Activated effector memory CD4-positive, alpha-beta T cell treated with anti-CD3 and anti-CD28 coated beads, Interleukin-2, amount 50 U/mL, for 16 hours (primary cell): Measurements from ENCODE around the gene MFNG.
"Not testable (repeated sequence)": the region's sequence is repeated elsewhere in the genome, so short reads cannot be mapped to it uniquely, and the experiment has no call there.

Source experiments
- DNase-seq: peaks from one replicate; pipeline ENCODE4 v3.0.0-alpha.2; 2020

Gene MFNG

DNA sequence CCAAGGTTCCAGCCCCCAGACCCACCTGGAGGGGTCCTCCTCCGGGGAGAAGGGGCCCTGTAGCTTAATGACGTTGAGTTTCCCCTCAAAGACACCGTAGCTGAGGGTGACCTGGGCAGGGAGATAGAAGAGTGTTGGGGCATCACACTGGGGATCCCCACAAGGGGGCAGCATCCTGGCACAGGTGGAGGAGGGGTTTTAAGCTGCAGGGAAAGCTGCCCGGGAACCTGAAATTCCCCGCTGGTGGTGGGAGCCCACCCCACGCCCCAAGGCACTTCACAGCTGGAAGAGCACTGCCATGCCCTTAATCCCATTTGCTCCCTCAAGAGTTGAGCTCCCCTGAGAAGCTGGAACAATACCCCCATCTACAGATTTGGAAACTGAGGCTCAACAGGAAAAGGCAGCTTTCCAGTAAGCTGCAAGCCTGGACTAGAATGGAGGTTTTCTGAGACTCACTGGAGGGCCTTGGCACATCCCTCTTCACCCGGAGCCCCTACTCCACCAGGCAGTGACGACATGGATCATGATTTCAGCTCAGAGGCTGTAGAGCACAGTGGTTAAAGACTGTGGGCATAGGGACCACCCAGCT lies 13.7 kb downstream of the MFNG start:
- peak; percentile 81 for DNase-seq

DNA sequence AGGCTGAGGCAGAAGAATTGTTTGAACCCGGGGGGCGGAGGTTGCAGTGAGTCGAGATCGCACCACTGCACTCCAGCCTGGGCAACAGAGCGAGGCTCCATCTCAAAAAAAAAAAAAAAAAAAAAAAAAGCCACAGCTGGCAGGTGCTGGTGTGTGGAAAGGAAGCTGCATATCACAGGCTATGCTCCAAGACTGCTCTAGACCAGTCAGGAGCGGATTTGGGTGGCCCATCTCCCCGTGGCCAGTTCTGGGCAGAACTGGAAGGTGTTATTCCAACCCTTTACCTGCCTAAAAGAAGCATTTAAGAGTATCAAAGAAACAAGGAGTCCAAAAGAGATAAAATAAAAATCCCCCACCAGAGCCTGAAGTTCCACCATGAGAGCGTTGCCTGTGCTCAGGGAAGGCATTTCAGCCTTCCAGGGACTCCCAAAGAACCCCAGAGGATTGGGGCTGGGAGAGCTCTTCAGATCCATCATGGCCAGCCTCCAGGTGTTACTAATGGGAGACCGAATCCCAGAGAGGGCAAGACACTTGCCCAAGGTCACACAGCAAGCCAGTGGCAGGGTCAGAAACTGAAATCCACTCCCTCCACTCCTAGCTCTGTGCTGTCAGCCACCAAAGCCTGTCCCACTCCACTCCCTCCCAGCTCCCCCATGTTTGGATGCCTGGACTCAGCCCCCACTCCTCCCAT lies 14.3 kb downstream of the MFNG start:
- no peak for DNase-seq

DNA sequence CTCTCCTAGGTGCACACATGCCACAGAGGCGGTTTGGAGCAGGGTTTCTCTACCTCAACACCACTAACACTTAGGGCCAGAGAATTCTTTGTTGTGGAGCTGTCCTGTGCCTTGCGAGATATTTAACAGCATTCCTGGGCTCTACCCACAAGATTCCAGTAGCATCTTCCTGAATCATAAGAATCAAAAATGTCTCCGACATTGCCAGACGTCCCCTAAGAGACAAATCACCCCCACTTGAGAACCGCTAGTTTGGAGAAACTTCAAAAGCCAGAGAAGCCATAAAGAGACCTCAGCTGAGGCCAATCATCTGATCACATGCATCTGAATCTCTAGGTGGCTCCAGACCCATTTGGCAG lies 16.1 kb downstream of the MFNG start:
- DNase-seq, result no peak

DNA sequence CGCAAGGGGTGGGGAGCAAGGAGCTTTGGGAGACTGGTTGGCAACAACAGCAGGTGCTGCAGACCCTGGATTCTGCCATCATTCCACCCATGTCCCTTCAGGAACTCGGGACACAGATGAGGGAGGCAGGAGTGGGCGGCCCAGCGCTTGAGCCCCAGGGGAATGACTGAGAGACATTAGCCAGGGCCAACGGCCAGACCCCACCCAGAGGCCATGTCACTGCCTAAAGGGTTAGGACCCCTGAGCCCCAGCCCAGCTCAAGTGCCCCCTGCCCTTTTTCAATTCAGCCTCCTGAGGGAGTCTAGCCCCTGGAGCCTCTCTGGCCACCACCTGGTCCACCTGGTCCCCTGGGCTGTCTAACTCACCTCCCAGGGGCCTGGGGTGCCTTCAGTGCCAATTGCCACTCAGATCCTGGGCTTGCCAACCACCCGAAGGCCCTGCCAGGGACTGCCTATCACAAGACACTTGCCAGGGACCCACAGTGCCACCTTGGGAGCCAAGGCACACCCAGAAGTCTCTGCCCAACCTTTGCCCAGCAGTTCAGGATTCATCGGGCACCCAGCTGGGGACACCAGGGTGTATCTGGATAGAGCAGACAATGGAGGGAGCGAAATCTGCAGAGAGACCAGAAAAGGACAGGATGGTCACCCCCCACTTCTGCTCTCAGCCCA lies 16.6 kb downstream of the MFNG start:
- no peak for DNase-seq

DNA sequence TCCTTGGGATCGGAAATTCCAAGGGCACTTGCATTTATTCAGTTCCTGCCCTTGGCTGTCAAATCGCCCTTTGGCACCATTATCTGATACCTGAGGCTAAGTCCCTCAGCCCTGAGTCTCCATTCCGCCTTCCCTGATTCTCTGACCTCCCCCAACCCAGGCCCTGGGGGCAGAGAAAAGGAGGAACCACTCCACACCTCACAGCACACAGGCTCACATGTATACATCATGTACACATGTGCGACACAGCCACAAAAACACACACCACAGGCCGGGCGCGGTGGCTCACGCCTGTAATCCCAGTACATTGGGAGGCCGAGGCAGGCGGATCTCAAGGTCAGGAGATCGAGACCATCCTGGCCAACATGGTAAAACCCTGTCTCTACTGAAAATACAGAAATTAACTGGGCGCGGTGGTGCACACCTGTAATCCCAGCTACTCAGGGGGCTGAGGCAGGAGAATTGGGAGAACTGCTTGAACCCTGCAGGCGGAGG lies 17.9 kb downstream of the MFNG start:
- not testable (repeated sequence) for DNase-seq

DNA sequence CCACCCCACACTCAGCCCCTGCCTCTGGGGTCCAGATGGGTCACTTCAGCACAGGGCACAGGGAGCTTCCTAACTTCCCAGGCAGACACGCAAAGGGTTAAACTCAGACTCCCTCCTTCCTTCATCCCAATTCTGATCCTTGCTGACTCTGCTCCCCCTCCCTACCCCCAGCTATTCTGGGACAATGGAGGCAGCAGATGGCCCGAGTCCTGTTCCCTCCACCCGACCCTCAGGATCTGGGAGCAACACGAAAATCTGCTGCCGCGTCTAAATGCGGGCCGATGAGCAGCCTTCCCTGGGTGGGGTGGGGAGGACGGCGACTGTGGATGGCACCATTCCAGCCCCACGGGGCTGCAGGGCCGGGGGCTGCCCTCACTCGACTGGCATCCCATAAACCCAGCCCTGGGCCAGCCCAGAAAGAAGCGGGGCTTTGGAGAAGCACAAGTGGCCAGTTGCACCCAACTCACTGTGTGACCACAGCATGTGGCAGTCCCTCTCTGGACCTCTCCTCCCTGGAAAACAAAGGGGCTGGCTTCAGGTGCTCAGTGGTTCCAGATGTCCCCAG lies 18.7 kb downstream of the MFNG start:
- no peak for DNase-seq

DNA sequence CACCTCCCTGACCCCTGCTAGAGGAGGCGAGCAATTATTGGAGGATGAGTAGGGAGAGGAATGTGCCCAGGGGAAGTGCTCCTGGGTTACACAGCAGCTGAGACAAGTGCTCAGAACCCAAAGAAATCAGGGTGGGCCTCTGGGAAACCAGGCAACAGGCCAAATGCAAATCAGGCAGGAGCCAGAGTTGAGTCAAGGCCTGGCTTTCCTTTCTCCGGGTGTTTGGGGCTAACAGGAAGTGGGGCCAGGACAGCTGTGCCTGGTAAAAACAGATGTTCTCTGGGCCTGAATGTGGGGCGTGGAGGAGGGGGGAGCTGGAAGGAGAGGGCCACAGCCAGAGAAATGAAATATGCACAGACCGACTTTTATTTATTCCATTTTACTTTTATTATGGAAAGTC lies 22.0 kb downstream of the MFNG start:
- DNase-seq, result no peak

DNA sequence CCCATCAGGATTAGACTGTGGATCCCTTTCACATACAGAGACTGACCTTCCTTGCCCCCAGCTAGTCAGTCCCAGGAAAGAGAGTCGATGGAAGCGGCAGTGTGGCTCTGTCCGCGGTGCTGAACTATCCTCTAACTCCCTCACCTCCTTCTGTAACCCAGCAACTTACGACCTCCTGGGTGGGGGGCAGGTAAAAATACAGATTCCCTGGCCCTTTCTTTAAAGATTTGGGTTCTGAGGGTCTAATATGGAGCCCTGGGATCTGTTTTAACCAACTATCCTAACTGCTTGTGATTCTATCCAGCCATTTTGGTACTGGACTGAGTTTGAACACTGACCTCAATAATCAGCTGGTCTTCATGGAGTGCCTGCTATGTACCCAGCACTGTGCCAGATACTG lies 23.2 kb downstream of the MFNG start:
- DNase-seq, result no peak

DNA sequence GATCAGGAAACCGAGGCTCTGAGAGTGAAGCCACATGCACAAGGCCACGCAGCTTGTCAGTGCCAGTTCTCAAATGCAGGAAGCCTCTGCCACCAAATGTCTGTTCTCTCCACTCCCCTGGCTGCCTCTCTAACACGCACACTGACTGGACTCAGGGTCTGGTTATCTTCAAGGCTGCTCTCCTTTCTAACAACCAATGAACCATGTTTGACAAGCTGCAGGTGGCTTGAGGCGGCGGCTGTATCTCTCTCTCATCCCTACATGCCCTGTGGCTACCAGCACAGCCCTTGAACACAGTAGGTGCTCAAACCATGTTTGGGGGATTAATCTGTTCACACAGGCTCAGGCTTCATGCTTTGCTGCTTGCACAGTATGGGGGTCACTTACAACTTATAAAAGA lies 23.7 kb downstream of the MFNG start:
- no peak for DNase-seq

DNA sequence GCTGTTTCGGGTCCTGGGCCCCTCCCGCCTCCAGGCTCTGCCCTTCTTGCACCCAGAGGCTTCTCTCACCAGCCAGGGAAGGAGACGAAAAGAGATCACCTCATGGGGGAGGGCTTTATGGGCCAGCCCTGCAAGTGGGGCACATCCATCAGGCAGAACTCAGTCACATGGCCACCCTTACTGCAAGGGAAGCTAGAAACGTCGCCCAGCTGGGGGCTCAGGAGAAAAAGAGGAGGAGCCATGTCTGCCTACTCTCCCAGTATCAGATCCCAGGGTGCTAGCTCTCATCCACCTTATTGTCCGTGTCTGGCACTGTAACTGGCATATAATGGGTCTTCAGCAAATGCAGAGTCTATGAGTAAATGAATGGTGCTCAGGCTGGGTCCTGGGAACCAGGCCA lies 24.2 kb downstream of the MFNG start:
- no peak for DNase-seq

DNA sequence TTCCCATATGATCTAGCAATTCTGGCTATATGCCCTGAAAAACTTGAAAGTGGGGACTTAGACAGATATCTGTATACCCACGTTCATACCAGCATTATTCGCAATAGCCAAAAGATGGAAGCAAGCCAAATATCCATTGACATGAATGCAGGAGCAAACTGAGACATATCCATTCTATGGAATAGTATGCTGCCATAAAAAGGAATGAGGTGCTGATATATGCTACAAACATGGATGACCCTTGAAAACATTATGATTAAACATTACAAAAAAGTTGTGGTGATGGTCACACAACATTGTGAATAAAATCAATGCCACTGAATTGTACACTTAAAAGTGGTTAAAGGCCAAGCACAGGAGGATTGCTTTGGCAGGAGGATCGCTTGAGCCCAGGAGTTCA lies 25.5 kb downstream of the MFNG start:
- DNase-seq, result no peak

DNA sequence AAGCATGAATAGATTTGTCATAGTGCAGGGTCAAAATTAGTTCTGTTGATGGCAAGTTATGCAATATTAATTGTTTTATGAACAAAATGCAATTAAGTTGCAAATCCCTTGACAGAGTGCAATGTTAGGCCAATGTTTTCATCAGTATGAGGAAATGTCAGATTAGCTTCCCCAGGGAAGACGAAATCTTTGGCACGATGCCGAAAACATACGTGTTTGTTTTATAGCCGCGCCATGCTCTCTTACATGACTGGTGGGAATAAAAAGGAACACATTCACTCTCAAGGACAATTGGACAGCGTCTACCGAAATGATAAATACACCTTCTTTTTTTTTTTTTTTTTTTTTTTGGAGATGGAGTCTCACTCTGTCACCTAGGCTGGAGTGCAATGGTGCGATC lies 27.0 kb downstream of the MFNG start:
- DNase-seq, result no peak

DNA sequence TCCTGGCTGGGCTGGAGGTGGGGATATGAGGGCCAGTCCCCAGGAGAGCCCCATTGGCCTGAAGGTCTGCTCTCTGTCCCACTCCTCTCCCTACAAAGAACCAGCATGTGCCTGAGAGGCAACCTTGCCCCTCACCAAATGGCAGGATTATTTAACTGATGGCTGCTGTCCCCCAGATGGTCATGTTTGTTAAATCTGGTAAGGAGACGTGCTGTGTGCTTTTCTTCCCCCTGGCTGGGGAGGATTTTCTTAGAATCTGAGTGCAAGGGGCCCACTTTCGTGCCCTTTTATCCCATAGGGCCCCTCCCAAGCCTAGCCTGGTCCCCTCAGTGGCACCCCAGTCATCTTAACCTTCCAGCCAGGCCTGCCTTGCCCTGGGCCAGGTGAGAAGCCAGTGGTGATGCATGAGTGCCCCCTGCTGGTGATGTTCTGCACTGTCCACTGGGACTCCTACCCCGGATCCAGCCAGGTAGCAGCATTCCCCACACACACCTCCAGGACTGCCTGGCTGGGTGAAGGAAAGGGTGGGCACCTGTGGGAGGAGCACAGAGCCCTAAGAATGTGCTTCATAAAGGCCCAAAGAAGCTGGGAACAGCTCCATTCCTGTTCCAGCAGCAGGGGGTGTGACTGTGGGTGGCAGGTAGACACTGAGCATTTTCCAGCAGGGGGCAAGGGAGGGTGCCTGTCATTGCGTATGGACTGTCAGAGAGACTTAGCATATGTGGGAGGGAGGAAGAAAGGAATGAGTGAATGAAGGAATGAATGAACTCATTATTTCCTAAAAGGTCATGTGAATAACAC lies 28.9 kb downstream of the MFNG start:
- peak; percentile 93 for DNase-seq

DNA sequence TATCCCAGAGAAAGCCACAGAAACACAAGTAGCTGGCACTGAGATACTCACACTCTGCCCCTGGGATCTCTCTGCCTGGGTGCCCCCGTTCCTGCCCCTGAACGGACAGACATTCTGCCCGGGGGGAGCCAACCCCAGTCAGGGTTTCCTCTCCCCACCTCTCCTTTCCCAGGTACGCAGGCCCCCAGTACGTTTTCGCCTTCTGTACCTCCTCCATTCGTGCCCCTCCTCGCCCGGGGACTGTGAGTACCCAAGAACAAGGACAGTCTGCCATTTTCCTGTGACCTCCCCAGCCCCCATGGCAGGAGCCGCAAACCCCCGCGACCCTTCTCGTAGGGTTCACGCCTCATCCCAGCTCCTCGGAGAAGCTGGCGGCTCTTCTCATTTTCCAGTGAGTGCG lies 29.8 kb downstream of the MFNG start:
- DNase-seq, result no peak

DNA sequence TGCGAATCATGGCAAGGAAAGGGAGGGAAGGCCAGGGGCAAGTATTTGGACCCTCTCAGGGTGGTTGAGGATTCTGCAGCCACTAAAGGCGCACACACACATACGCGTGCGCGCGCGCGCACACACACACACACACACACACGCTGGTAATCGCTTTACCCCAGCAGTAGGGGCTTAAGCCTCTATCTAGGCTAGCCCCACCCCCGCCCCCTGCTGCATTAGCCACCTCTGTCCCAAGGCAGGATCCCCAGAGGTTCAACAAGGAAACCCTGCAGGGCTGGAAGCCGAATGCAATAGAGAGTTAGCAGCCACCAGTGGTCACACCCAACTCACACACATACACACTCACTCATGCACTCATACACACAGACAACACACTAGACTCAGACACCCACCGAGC lies 30.3 kb downstream of the MFNG start:
- DNase-seq, result no peak

DNA sequence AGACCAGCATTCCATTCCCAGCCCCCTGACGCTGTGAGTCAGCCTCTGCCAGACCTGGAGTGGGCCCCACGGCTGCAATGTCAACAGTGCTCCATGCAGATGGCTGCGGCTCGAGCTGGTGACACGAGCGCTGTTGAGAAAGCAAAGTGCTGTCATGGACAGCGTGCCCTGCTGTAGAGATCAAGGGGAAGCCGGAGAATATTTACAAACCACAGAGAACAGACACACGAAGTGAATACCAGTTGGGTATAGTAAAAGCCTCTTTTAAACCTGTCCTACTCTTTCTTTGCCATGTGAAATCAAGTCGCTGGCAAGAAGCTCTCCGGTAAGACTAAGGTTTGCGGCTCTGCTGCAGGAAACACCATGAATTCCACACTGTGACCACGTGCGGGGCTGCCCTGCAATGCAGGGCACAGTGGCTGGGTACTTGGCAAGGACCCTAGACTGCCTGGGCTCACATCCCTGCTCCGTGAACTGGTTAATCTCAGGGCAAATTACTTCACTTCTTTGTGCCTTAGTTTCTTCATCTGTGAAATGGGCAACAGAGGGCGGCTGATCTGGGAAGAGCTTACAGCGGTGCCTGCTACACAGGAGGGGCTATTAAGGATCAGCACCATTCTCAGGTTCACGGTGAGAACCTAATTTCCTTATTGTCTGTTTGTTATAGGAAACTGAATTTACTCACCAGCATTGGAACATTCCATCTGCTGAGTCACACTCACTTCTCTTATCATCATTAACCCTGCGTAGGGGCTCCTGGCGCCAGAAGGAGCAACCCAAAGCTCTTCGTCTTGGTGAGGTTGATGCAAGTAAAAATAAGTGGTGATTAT lies 31.1 kb downstream of the MFNG start:
- no peak for DNase-seq

DNA sequence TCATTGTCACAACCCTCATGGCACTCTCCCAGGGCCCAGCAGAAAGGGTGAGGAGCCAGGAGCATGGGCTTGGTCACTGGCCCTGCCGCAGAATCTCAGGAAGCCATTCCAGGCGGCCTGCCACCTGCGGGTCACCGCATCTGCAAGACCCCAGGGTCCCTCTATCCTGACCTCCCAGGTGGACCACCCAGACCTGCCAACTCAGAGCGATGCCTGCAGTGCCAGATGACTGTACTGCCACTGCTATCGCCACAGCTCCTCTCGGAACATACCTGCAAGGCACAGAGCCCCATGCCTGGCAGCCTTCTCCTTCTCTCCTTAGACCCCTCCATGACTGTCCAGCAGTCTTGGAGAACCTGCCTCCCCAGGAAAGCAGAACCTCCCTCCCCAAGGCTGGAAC lies 32.5 kb downstream of the MFNG start:
- no peak for DNase-seq

DNA sequence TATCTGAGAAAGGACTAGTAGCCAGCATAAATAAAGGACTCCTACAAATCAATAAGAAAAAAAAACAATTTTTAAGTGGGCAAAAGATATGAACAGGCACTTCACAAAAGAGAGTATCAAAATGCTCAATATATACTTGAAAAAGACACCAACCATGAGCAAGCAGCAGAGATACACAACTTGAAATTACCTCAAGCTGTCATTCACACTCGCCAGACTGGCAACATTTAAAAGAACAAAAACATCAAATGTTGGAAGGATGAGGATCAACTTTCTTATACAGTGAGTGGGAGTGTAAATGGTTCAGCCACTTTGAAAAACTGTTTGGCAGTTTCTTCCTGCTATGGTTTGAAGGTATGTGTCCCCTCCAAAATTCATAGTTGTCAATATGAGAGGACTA lies 35.0 kb downstream of the MFNG start:
- no peak for DNase-seq

DNA sequence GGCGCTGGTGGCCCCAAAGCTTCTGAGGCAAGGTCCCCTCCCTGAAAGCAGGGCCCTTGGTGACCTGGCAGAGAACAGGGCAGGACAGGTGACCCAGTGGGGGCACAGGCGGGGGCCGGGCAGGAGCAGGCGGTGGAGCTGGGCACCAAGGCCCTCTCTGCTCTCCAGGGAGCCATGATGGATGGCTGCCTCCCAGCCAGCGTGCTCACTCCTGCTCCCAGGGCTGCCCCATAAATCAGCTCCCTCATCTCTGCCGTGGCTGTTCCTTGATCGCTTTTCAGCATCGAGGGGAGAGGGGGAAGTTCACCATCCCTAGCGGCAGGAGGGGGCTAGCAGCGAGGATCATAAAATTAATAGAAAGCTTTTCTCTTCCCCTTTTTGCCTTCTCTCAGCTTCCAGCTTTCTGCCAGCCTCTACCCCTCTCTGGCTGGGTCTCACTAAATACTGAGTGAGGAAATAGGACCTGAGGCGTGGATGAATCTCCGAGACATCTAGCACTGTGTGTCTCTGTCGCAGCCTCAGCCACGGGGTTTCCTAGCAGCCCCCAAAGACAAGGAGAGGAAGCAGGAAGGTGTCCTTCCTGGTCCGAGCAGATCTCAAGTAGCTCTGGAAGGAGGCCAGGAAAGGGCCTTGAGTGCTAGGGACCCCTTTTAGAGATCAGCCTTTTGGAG lies 36.7 kb downstream of the MFNG start:
- no peak for DNase-seq

DNA sequence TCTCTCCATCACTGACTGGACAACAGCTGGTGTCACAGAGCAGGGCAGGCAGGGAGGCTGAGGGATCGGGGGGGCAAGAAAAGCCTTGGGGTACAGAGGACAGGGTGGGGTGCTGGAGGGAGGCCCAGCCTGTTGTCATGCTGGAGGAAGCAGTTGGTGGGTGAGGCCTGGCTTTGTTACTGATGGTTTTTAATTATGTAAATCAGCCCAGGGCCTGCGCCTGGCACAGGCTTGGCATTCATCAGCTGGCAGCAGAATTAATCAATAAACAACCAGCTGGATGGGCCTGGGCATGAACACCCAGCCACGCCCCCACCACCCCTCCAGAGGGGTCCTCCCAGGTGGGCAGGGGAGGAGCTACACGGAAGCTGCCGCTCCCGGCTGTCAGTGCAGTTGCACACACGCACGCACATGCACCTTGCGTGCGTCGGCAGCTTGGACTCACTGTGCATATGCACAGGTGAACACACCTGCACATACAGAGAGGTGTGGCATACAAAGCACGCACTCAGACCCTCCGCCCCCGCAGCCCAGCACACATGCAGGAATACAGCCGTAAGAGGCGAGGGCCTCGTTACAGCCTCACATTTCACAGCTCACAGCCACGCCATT lies 37.6 kb downstream of the MFNG start:
- no peak for DNase-seq

DNA sequence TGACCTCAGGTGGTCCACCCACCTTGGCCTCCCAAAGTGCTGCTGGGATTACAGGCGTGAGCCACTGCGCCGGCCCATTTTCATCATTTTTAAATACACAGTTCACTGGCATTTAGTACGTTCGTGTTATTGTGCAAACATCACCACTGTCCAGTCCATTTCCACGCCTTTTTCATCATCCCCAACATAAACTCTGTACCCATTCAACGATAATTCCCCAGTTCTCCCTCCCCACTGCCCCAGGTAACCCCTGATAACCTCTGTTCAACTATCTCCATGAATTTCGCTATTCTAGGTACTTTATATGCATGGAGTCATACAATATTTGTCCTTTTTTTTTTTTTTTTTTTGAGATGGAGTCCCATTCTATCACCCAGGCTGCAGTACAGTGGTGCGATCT lies 40.7 kb downstream of the MFNG start:
- DNase-seq, result no peak
